Islet of Langerhans (tissue), 1 donor: ENCODE results near the gene TMEM138.

Experiments
- FAIRE-seq: peaks from one replicate; lab custom pipeline; 2011; peaks lifted over from hg19 to GRCh38; lab: Jason Lieb, UNC

TMEM138 gene

GRCh38 chr11:61342207-61342803 lies 19.9 kb upstream of the TMEM138 start:
- no peak for FAIRE-seq

DNA sequence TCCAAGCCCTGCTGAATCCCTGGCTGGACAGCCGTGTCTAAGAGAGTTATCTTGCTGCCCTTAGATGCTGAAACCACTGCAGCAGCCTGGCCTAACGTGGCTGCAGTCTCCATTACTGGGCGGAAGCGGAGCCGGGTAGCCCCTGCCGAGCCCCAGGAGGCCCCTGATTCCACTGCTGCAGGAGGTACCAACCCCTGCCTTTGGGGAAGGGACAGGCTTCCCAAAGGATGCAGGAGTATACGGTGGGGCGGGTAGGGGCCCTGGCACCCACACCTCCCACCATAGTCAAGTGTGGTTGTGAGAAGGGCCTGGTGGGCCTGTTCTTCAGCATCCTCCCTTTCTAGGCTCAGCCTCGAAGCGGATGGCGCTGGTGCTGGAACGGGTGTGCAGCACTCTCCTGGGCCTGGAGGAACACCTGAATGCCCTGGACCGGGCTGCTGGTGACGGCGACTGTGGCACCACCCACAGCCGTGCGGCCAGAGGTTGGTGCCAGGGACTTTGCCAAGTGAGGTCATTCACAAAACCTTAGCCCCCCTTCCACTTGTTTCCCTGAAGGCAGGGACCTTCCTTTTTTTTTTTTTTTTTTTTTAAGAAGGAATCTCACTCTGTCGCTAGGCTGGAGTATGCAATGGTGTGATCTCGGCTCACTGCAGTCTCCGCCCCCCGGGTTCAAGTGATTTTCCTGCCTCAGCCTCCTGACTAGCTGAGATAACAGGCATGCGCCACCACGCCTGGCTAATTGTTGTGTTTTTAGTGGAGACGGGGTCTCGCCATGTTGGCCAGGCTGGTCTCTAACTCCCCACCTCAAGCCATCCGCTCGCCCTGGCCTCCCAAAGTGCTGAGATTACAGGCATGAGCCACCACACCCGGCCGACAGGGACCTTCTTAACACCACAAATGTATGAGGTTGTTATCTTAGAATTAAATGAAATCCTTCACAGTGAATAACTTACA lies 18.1 kb upstream of the TMEM138 start:
- FAIRE-seq: no peak

DNA sequence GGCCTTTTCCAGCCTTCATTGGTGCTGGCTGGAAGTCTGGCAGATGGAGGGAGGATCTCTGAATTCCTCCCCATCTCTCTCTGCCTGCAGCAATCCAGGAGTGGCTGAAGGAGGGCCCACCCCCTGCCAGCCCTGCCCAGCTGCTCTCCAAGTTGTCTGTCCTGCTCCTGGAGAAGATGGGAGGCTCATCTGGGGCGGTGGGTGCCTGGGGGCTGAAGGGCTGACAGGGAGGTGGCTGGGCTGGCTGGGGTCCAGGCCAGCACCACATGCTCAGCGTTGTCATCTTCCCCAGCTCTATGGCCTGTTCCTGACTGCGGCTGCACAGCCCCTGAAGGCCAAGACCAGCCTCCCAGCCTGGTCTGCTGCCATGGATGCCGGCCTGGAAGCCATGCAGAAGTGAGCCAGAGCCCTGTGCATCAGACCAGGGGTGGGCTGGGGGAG lies 17.0 kb upstream of the TMEM138 start:
- no peak for FAIRE-seq

DNA sequence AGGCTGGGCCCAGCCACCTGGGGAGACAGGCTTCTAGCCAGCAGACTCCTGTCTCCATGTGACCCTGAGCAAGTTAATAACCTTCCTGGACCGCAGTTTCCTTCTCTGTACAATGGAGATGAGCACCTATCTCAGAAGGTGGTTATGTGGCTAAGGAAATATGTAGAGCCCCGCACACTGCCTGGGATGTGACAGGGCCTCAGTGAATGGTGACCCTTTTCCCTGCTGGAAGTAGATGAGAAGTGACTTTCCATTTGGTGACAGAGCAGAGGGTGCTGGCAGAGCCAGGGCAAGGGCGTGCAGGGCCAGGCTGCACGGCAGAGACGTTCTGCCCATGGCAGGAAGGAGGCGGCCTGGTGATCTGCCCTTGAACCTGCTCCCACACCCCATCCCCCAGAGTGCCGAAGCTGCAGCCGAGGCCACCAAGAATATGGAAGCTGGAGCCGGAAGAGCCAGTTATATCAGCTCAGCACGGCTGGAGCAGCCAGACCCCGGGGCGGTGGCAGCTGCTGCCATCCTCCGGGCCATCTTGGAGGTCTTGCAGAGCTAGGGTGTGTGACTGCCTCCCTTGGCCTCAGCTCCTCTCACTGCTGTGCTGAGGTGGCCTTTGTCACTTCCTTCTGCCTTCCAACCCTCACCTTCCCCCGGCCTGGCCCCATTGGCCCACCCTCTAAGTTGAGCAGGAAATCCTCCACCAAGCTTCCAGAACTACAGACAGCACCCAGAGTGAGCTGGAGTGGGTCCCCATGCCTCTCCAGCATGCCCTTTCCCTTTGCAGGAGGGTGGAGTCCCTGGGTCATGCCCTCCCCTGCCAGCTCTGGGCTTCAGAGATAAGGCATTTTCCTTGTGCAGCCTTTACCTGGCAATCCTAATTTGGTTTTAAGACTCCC lies 16.0 kb upstream of the TMEM138 start:
- FAIRE-seq: no peak

DNA sequence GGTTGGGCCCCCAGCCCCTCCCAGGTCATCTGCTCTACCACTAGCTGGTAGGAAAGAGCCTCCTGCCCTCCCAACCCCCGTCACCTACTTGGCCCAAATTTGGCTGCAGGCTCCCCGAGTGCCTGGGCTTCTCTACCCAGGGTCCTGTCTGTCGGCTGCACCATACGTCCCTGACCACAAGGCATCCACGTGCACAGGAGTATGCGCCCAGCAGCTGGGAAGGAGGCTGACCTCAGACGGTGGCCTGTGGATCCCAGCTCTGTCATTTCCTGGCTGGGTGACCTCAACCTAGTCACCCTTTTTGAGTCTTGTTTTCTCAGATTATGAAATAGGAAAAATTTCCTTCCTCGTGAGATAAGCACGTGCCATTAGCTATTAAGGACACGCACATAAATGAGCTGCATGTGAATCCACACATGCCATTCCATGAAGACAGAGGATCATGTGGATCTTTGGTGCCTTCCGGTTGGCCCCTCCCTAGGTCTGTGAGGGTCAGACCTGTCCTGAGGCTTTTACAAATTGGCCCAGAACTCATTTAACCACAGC lies 14.2 kb upstream of the TMEM138 start:
- FAIRE-seq: no peak

DNA sequence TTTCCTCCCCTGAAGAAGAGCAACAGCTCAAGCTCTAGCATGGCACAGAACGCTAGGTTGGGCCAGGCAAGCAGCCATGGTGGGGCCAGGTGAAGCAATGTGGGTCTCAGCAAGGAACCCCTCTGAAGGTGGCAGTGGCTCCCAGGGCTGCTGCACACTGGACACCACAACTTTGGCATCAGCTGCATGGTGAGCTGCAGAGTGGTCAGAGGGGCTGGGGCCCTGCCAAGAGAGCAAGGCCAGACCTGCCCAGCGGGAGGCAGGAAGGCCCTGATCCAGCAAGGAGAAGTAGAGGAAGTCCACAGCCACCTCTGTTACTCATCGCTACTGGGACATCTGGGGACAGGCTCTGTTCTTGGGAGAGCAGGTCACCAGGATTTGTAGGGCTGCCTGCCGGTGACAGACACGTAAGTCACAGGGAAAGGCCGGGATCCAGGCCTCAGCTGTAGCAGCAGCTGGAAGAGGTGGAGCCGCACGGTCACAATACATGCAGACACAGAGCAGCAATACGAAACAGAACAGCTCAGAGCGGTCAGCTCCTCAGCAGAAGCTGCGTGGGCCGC lies 12.9 kb upstream of the TMEM138 start:
- FAIRE-seq: no peak

GRCh38 chr11:61349916-61350315 lies 12.3 kb upstream of the TMEM138 start:
- no peak for FAIRE-seq

DNA sequence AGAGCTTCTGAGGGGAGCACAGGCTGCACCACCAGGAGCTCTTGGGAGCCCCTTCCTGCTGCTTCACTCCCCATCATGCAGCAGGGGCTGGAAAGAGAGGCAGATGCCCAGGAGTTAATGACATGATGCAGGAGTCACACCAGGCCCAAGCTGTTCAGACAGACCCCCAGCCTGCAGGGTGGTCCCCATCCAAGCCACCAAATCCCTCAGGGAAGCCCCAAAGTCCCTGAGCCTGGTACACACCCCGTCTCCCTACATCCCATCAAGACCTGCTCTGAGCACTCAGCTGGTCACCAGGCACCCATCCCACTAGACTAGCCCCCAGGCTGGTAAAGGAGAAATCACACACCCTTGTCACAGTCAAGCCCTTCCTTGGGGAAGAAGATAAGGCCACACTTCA lies 11.8 kb upstream of the TMEM138 start:
- no peak for FAIRE-seq

GRCh38 chr11:61350803-61351202 lies 11.4 kb upstream of the TMEM138 start:
- no peak for FAIRE-seq

DNA sequence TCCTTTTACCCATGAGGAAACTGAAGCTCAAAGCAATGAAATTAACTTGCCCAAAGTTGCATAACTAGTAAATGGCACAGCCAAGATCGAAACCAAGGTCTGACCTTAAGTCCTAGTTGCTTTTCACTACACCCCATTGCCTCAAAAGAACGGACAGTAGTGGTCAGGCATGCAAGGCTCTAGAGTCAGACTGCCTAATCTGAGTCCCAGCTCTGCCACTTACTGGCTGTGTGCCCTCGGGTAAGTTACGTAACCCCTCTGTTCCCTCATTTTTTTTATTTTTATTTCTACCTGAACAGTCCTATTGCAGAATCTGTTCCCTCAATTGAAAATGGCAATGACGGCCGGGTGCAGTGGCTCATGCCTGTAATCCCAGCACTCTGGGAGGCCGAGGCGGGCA lies 10.1 kb upstream of the TMEM138 start:
- no peak for FAIRE-seq

- no peak for FAIRE-seq
Observed at GRCh38 chr11:61353131-61354067, 8.8 kb upstream of the TMEM138 start.

- FAIRE-seq: no peak
Observed at GRCh38 chr11:61354208-61354607, 8.0 kb upstream of the TMEM138 start.

DNA sequence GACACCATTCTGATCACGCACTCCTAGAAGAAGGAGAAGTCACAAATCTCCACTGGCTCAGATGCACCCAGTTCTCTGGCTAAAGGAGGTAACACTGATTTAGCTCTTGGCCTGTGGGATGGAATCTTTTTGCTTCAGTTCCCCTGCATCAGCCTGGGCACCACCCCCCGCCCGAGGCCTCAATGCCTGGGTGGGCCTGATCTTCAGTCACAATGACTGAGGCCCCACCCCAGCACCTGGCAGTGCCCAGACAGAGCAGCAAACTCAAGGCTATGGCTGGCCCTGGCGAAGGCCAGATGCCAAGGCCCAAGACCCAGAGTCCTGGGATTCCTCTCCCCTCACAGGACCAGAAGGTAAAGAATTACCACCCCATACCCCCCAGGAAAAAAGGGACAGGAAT lies 5.5 kb upstream of the TMEM138 start:
- no peak for FAIRE-seq

GRCh38 chr11:61357233-61357893 lies 4.8 kb upstream of the TMEM138 start:
- FAIRE-seq: no peak

DNA sequence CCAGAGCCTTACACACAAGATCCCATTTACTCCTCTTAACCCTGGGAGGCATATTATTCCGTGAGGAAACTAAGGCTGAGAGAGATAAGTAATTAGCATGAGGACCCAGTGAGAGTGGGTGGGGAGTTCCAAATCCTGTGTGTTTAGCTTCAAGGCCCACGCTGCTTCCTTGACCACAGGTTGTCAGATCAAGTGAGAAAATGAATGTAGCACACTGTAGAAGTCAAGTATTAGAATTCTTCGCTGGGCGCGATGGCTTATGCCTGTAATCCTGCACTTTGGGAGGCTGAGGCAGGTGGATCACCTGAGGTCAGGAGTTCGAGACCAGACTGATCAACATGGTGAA lies 4.3 kb upstream of the TMEM138 start:
- FAIRE-seq: no peak

- no peak for FAIRE-seq
Observed at GRCh38 chr11:61358566-61358965, 3.6 kb upstream of the TMEM138 start.

DNA sequence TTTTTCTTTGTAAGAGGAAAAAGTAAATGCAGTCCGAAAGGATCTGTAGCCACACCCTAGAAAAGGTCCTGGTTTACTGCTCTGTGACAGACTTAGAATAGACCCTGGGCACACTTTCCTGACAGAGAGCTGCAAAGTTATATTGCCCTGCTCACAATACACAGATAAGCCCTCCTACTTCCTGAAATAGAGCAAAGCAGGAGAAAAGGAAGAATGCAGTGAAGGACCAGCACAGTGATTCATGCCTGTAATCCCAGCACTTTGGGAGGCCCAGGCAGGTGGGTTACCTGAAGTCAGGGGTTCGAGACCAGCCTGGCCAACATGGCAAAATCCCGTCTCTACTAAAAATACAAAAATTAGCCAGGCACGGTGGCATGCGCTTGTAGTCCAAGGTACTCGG lies 2.7 kb upstream of the TMEM138 start:
- no peak for FAIRE-seq

- FAIRE-seq: no peak
Observed at GRCh38 chr11:61361237-61361740, 885 bp upstream of the TMEM138 start.

- FAIRE-seq: no peak
Observed at GRCh38 chr11:61362542-61362875, 335 bp downstream of the TMEM138 start.

GRCh38 chr11:61364012-61364675 lies 2.0 kb downstream of the TMEM138 start:
- FAIRE-seq: no peak
